OCI-LY7 (cell line): ENCODE data around the gene SRCIN1. TPM values are rescaled to one million over a fixed set of nuclear protein-coding genes. Genes with fewer than 3 reads are reported as not detected.

ENCODE experiments used
- BruUV-seq: library from RNA; stranded (reverse); fragments of 400-500 nt; replicated peaks from 2 replicates; lab custom pipeline; 2021; lab: Mats Ljungman, UMichigan
- CTCF ChIA-PET: fragments of 300-600 bp; sonication (Branson Sonifier 250); formaldehyde crosslinking; loops from one replicate; lab custom pipeline; 2022; ENCODE audit warnings: antibody characterized with exemption; ENCODE audit not compliant: unreplicated experiment; lab: Charles Lee
- POLR2A ChIA-PET: fragments of 300-600 bp; sonication (Branson Sonifier 250); formaldehyde crosslinking; loops from one replicate; lab custom pipeline; 2022; ENCODE audit warnings: antibody characterized with exemption; lab: Charles Lee
- DNase-seq: peaks from one replicate; pipeline ENCODE4 v3.0.0-alpha.2; 2015; ENCODE audit warnings: low spot score
- H2AFZ ChIP-seq: fragments of 200-600 bp; sonication (generic), shearing (Covaris generic); 2 replicates; pipeline ENCODE4 v1.6.1; 2014; ENCODE audit warnings: mild to moderate bottlenecking, antibody characterized with exemption, low read length, moderate library complexity
- H3K27ac ChIP-seq: fragments of 200-600 bp; sonication (generic); 2 replicates; pipeline ENCODE4 v1.5.1; 2014; ENCODE audit warnings: mixed run types, low read depth, mild to moderate bottlenecking, moderate library complexity, low read length, inconsistent platforms; ENCODE audit not compliant: poor library complexity, severe bottlenecking
- H3K36me3 ChIP-seq: fragments of 200-600 bp; sonication (generic); 2 replicates; pipeline ENCODE4 v1.6.1; 2014; ENCODE audit warnings: mild to moderate bottlenecking, antibody characterized with exemption, low read length, moderate library complexity, mixed read lengths; ENCODE audit not compliant: insufficient read depth
- H3K4me1 ChIP-seq: fragments of 200-600 bp; sonication (generic); 2 replicates; pipeline ENCODE4 v1.5.1; 2014; ENCODE audit warnings: mild to moderate bottlenecking, low read length; ENCODE audit not compliant: insufficient read depth, poor library complexity, severe bottlenecking
- H3K4me2 ChIP-seq: fragments of 200-600 bp; sonication (generic); 2 replicates; pipeline ENCODE4 v1.6.1; 2014; ENCODE audit warnings: mild to moderate bottlenecking, low read length
- H3K4me3 ChIP-seq: fragments of 200-600 bp; sonication (generic); 2 replicates; pipeline ENCODE4 v1.5.1; 2014; ENCODE audit warnings: mild to moderate bottlenecking, low read depth, low read length; ENCODE audit not compliant: poor library complexity, severe bottlenecking
- H3K79me2 ChIP-seq: fragments of 200-600 bp; sonication (generic); 2 replicates; pipeline ENCODE4 v1.6.1; 2016; ENCODE audit warnings: low read depth, mild to moderate bottlenecking, low read length, moderate library complexity, mixed read lengths; ENCODE audit not compliant: insufficient read depth
- H3K9me2 ChIP-seq: fragments of 200-600 bp; sonication (generic); 2 replicates; pipeline ENCODE4 v1.6.1; 2016; ENCODE audit warnings: mild to moderate bottlenecking, low read length, mixed read lengths; ENCODE audit not compliant: insufficient read depth
- H3K9me3 ChIP-seq: fragments of 200-600 bp; sonication (generic); 2 replicates; pipeline ENCODE4 v1.6.1; 2014; ENCODE audit warnings: mild to moderate bottlenecking, mixed run types, low read length, mixed read lengths
- H4K20me1 ChIP-seq: fragments of 200-600 bp; sonication (generic); 2 replicates; pipeline ENCODE4 v1.6.1; 2014; ENCODE audit warnings: mild to moderate bottlenecking, antibody characterized with exemption, low read length, moderate library complexity, mixed read lengths; ENCODE audit not compliant: insufficient read depth
- CTCF ChIP-seq: fragments of 200-600 bp; sonication (generic); conservative IDR thresholded peaks from 2 replicates; pipeline ENCODE4 v1.5.1; 2014; ENCODE audit warnings: mild to moderate bottlenecking, antibody characterized with exemption, low read length, moderate library complexity, mixed read lengths
- EZH2phosphoT487 ChIP-seq: fragments of 200-600 bp; sonication (generic); IDR thresholded peaks from 2 replicates; pipeline ENCODE4 v1.6.1; 2018; ENCODE audit warnings: low read depth, borderline replicate concordance, mild to moderate bottlenecking, mixed run types, antibody characterized with exemption, low read length, moderate library complexity, mixed read lengths
- intact Hi-C: fragments of 100-400 bp; cut with micrococcal nuclease; formaldehyde crosslinking; loops from one replicate; pipeline ENCODE4 v1.10.0; 2022; ENCODE audit not compliant: unreplicated experiment
- total RNA-seq, 2 experiments: library from RNA; depleted of rRNA in 1 of 2; stranded (reverse); fragments of >200 nt in 1 of 2; shearing (Covaris generic) in 1 of 2; gene quantifications; 2 replicates each; pipeline ENCODE4 v1.2.3, GENCODE V29; 2014 to 2022

The SRCIN1 gene
- total RNA-seq, 2 experiments from 2014 or later, result 1.5 to 4.6 TPM

GRCh38 chr17:38583176-38583575 is 22.6 kb downstream of the SRCIN1 start:
- Histone ChIP-seq H2AFZ (no peak overlapping the region), H3K4me2 (no peak overlapping the region), H3K79me2 (no peaks in the 10 kb centered on the region), H4K20me1 (no peaks in the 10 kb centered on the region), H3K27ac (no peak overlapping the region), H3K9me2 (no peaks in the 10 kb centered on the region), H3K36me3 (no peaks in the 10 kb centered on the region), H3K9me3 (no peaks in the 10 kb centered on the region), H3K4me1 (peaks cover 23% of the 10 kb centered on the region), H3K4me3 (no peak overlapping the region)
- intact Hi-C loops, result no loop called here
- ChIA-PET CTCF (interaction anchor here (1.5 kb wide), 1 partner anchor 25 kb away, joined by 8 read pairs; no protein-coding TSS in a partner anchor), POLR2A (interaction anchor here (0.6 to 1.0 kb wide), 3 partner anchors 71 to 903 kb away, joined by 3 to 7 read pairs (median 5); no protein-coding TSS in a partner anchor)
- BruUV-seq, result no TSS peak
- no peak for TF ChIP-seq CTCF
- TF ChIP-seq EZH2phosphoT487, result no peak
- DNase-seq, result no peak

- CTCF ChIA-PET, result interaction anchor here (1.5 kb wide), 1 partner anchor 24 kb away, joined by 8 read pairs; no protein-coding TSS in a partner anchor
- no peak overlapping the region for H3K27ac ChIP-seq
- no peaks in the 10 kb centered on the region for H3K9me3 ChIP-seq
- no peaks in the 10 kb centered on the region for H4K20me1 ChIP-seq
- H3K4me3 ChIP-seq, result no peak overlapping the region
- POLR2A ChIA-PET, result interaction anchor here (1.0 kb wide), 1 partner anchor 72 kb away, joined by 3 read pairs; no protein-coding TSS in a partner anchor
- H3K9me2 ChIP-seq, result no peaks in the 10 kb centered on the region
- no peak overlapping the region for H3K4me2 ChIP-seq
- H3K4me1 ChIP-seq, result peaks cover 14% of the 10 kb centered on the region
- H2AFZ ChIP-seq, result no peak overlapping the region
- intact Hi-C loops, result no loop called here
- DNase-seq, result no peak
- no peaks in the 10 kb centered on the region for H3K36me3 ChIP-seq
- no TSS peak for BruUV-seq
- TF ChIP-seq CTCF, result no peak
- TF ChIP-seq EZH2phosphoT487, result no peak
- H3K79me2 ChIP-seq, result no peaks in the 10 kb centered on the region
Measured at GRCh38 chr17:38582069-38582468, 23.7 kb downstream of the SRCIN1 start.

GRCh38 chr17:38579934-38580333 is 25.8 kb downstream of the SRCIN1 start:
- DNase-seq, result no peak
- no peak overlapping the region for H3K4me2 ChIP-seq
- no peaks in the 10 kb centered on the region for H3K9me2 ChIP-seq
- peak; percentile 53 for TF ChIP-seq CTCF
- TF ChIP-seq EZH2phosphoT487, result no peak
- H3K9me3 ChIP-seq, result no peaks in the 10 kb centered on the region
- BruUV-seq, result no TSS peak
- intact Hi-C loops, result no loop called here
- ChIA-PET CTCF (no interaction called here), POLR2A (no interaction called here)
- no peak overlapping the region for H3K27ac ChIP-seq
- H3K36me3 ChIP-seq, result no peaks in the 10 kb centered on the region
- no peaks in the 10 kb centered on the region for H4K20me1 ChIP-seq
- H2AFZ ChIP-seq, result no peak overlapping the region
- peaks cover 12% of the 10 kb centered on the region for H3K4me1 ChIP-seq
- no peaks in the 10 kb centered on the region for H3K79me2 ChIP-seq
- H3K4me3 ChIP-seq, result no peak overlapping the region
